Upper lobe of right lung (tissue), 1 donor: Measurements from ENCODE around the gene DBF4B. TPM values are rescaled to one million over a fixed set of nuclear protein-coding genes. Genes with fewer than 3 reads are reported as not detected.

Experiments used
- ATAC-seq: fragments of 200-7000 bp; cut with Tn5 transposase; one replicate; pipeline ENCODE4 v1.9.1; 2020; ENCODE audit warnings: mild to moderate bottlenecking, moderate library complexity
- DNase-seq: peaks from one replicate; pipeline ENCODE4 v3.0.0-alpha.2; 2020
- H3K27ac ChIP-seq: fragments of 200-600 bp; one replicate; pipeline ENCODE4 v1.8.0; 2022
- H3K27me3 ChIP-seq: fragments of 200-600 bp; one replicate; pipeline ENCODE4 v1.8.0; 2022; ENCODE audit warnings: mild to moderate bottlenecking
- H3K36me3 ChIP-seq: fragments of 200-600 bp; one replicate; pipeline ENCODE4 v1.8.0; 2022
- H3K4me1 ChIP-seq: fragments of 200-600 bp; one replicate; pipeline ENCODE4 v1.8.0; 2022
- H3K4me3 ChIP-seq: fragments of 200-600 bp; one replicate; pipeline ENCODE4 v1.8.0; 2022; ENCODE audit warnings: mild to moderate bottlenecking
- H3K9me3 ChIP-seq: fragments of 200-600 bp; one replicate; pipeline ENCODE4 v1.8.0; 2022
- intact Hi-C: fragments of 100-400 bp; cut with DNase I; formaldehyde crosslinking; loops from one replicate; pipeline ENCODE4 v1.11.0; 2022
- total RNA-seq: library from RNA; stranded (reverse); fragmentation: NEBNext Ultra II Directional; extraction: Animal tissue kit (Norgen Biotek cat#: 25700); gene quantifications from one replicate; pipeline ENCODE4 v1.2.1, GENCODE V29; 2021
- TF ChIP-seq, protein P1 (sequence below): fragments of 200-600 bp; IDR thresholded peaks from one replicate; pipeline ENCODE4 v1.8.0; 2022; ENCODE audit warnings: antibody characterized with exemption
- donor health status: DM: no; HTN: yes; CAD: no; lungs with severe emphysema.

The DBF4B gene
- total RNA-seq, 1 donor from 2014 or later: 4.5 TPM

- Histone ChIP-seq H3K4me3 (peak overlapping the region; percentile 41), H3K4me1 (peaks cover 7% of the 10 kb centered on the region), H3K9me3 (no peaks in the 10 kb centered on the region), H3K27me3 (peaks cover 38% of the 10 kb centered on the region), H3K27ac (no peak overlapping the region), H3K36me3 (no peaks in the 10 kb centered on the region)
- intact Hi-C loops: no loop called here
- DNase-seq: peak; percentile 65
- peak; percentile 6 for ATAC-seq
- TF ChIP-seq, protein P1, sequence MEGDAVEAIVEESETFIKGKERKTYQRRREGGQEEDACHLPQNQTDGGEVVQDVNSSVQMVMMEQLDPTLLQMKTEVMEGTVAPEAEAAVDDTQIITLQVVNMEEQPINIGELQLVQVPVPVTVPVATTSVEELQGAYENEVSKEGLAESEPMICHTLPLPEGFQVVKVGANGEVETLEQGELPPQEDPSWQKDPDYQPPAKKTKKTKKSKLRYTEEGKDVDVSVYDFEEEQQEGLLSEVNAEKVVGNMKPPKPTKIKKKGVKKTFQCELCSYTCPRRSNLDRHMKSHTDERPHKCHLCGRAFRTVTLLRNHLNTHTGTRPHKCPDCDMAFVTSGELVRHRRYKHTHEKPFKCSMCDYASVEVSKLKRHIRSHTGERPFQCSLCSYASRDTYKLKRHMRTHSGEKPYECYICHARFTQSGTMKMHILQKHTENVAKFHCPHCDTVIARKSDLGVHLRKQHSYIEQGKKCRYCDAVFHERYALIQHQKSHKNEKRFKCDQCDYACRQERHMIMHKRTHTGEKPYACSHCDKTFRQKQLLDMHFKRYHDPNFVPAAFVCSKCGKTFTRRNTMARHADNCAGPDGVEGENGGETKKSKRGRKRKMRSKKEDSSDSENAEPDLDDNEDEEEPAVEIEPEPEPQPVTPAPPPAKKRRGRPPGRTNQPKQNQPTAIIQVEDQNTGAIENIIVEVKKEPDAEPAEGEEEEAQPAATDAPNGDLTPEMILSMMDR: no peak
These were observed 50.8 kb downstream of the DBF4B start for GRCh38 chr17:44759086-44759915.

DNA sequence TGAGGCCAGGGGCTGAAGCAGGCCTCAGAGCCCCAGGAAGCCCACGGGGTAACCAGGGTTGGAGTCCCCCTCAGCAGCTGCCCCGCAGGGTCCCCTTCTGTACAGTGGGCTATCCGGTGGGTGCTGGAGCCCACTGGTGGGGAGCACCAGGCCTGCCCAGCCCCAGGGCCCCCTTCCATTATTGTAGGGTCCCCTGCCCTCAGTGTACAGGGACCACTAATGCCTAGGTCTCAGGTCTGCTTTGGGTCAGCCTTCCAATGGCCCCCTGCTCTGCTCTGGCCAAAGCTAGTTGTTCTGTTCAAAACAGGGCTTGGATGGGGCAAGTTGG lies 51.4 kb downstream of the DBF4B start:
- ATAC-seq: peak; percentile 3
- Histone ChIP-seq H3K4me1 (peaks cover 7% of the 10 kb centered on the region), H3K36me3 (no peaks in the 10 kb centered on the region), H3K4me3 (no peak overlapping the region), H3K9me3 (no peaks in the 10 kb centered on the region), H3K27me3 (peaks cover 38% of the 10 kb centered on the region), H3K27ac (no peak overlapping the region)
- no peak for DNase-seq
- intact Hi-C loops: no loop called here
- TF ChIP-seq, protein P1: no peak

DNA sequence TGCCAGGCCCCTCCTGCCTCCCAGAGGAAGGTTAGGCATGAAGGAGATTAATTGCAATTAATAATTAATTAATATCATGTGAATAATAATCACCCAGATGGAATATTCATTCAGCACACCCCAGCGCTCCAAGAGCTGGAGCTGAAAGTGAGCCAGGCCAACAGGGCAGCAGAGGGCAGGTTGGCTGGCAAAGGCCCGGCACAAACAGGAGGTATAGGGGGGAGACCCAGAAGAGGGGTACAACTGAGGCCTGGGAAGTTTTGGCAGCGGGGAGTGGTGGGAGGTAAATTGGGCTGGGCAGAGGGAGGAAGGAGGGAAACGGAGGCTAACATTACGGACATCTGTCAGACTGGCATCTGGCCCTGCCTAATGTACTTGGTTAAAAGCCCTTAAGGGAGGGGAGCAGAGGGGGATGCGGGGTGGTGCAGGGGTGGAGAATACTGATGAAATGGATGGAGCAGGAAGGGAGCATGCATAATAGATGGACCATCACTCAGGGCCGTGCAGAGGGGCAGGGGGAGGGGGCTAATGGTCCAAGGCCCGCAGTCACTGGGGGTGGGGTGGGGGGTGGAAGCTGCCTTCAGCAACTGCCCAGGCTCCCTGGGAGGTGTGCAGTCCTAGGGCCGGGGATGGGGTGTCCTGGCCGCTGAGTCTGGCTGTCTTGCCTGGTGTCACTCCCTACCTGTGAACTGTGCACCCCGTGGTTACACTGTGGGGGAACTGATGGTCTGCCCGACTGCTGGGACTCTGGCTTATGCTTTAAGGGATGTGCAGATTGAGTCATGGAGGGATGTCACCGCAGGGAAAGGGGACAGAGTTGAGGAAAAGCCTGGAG lies 52.2 kb downstream of the DBF4B start:
- Histone ChIP-seq H3K4me3 (no peak overlapping the region), H3K27ac (no peak overlapping the region), H3K27me3 (peaks cover 38% of the 10 kb centered on the region), H3K36me3 (no peaks in the 10 kb centered on the region), H3K9me3 (no peaks in the 10 kb centered on the region), H3K4me1 (peaks cover 7% of the 10 kb centered on the region)
- DNase-seq (peak; percentile 51), ATAC-seq (no peak)
- intact Hi-C loops: no loop called here
- TF ChIP-seq, protein P1: no peak

- no peak overlapping the region for H3K27ac ChIP-seq
- H3K4me3 ChIP-seq: no peak overlapping the region
- DNase-seq: no peak
- H3K27me3 ChIP-seq: peaks cover 41% of the 10 kb centered on the region
- peaks cover 7% of the 10 kb centered on the region for H3K4me1 ChIP-seq
- no peaks in the 10 kb centered on the region for H3K36me3 ChIP-seq
- ATAC-seq: no peak
- TF ChIP-seq, protein P1: no peak
- H3K9me3 ChIP-seq: no peaks in the 10 kb centered on the region
- intact Hi-C loops: no loop called here
These were observed 53.7 kb downstream of the DBF4B start for GRCh38 chr17:44761932-44762810.

DNA sequence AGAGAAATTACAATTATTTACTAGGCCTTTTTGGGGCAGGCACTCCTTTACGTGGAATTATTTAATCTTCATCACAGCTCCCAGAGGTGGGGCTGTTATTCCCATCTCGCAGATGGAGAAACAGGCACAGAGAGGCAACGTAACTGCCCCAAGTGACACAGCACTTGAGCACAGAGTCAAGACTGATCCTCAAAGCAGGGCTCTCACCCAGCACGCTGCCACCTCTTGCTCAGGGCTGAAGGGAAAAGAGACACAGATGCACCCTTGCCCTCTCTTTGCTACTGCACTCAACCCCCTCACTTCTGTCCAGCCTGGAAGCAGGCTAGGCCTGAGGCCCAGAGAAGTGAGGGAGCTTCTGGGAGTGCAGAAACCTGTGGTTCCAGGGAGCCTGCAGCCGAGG lies 54.7 kb downstream of the DBF4B start:
- DNase-seq: no peak
- TF ChIP-seq, protein P1: no peak
- H3K9me3 ChIP-seq: no peaks in the 10 kb centered on the region
- no peak for ATAC-seq
- no peaks in the 10 kb centered on the region for H3K36me3 ChIP-seq
- H3K27me3 ChIP-seq: peaks cover 39% of the 10 kb centered on the region
- peaks cover 7% of the 10 kb centered on the region for H3K4me1 ChIP-seq
- no peak overlapping the region for H3K27ac ChIP-seq
- intact Hi-C loops: no loop called here
- H3K4me3 ChIP-seq: no peak overlapping the region
